SK-N-SH treated with all-trans-retinoic acid at 6 μM for 48 hours (cell line): ENCODE measurements around the gene AMPH.

Source experiments
- ATAC-seq: fragments of 200-7000 bp; cut with Tn5 transposase; 3 replicates; pipeline ENCODE4 v1.9.1; 2020; ENCODE audit warnings: mild to moderate bottlenecking, moderate library complexity
- ARNTL ChIP-seq: fragments of 450-650 bp; formaldehyde crosslinking; IDR thresholded peaks from 2 replicates; pipeline ENCODE4 v1.5.0; 2020; ENCODE audit warnings: low read depth, mild to moderate bottlenecking, moderate library complexity, borderline replicate concordance
- BACH2 ChIP-seq: fragments of 250-450 bp; sonication (Bioruptor Pico); IDR thresholded peaks from 2 replicates; pipeline ENCODE4 v1.9.0; 2021; ENCODE audit warnings: mild to moderate bottlenecking, borderline replicate concordance
- CREB5 ChIP-seq: fragments of 250-450 bp; sonication (Bioruptor Pico); IDR thresholded peaks from 2 replicates; pipeline ENCODE4 v1.5.1; 2020; ENCODE audit warnings: low read depth, mild to moderate bottlenecking, moderate library complexity
- CSDC2 ChIP-seq: fragments of 250-450 bp; sonication (Bioruptor Pico); IDR thresholded peaks from 2 replicates; pipeline ENCODE4 v1.5.0; 2020; ENCODE audit warnings: mild to moderate bottlenecking, moderate library complexity
- ESRRG ChIP-seq: fragments of 250-450 bp; sonication (Bioruptor Pico); IDR thresholded peaks from 2 replicates; pipeline ENCODE4 v1.6.1; 2021; ENCODE audit warnings: mild to moderate bottlenecking
- GLIS3 ChIP-seq: fragments of 250-450 bp; sonication (Bioruptor Pico); IDR thresholded peaks from 2 replicates; pipeline ENCODE4 v1.5.0; 2020; ENCODE audit warnings: mild to moderate bottlenecking, moderate library complexity
- ISL1 ChIP-seq: fragments of 250-450 bp; sonication (Bioruptor Pico); IDR thresholded peaks from 2 replicates; pipeline ENCODE4 v2.1.2; 2022; ENCODE audit warnings: mild to moderate bottlenecking, moderate library complexity
- OSR1 ChIP-seq: fragments of 250-450 bp; sonication (Bioruptor Pico); IDR thresholded peaks from 2 replicates; pipeline ENCODE4 v1.8.0; 2022; ENCODE audit warnings: moderate library complexity, mild to moderate bottlenecking, inconsistent platforms
- PPARA ChIP-seq: fragments of 250-450 bp; sonication (Bioruptor Pico); IDR thresholded peaks from 2 replicates; pipeline ENCODE4 v1.5.0; 2020; ENCODE audit warnings: mild to moderate bottlenecking, borderline replicate concordance
- RARB ChIP-seq: fragments of 250-450 bp; sonication (Bioruptor Pico); IDR thresholded peaks from 2 replicates; pipeline ENCODE4 v1.8.0; 2021; ENCODE audit warnings: mild to moderate bottlenecking, moderate library complexity
- TCF4 ChIP-seq: fragments of 250-450 bp; sonication (Bioruptor Pico); IDR thresholded peaks from 2 replicates; pipeline ENCODE4 v1.8.0; 2021; ENCODE audit warnings: mild to moderate bottlenecking, moderate library complexity, borderline replicate concordance
- TOX ChIP-seq: fragments of 250-450 bp; sonication (Bioruptor Pico); IDR thresholded peaks from 2 replicates; pipeline ENCODE4 v1.8.0; 2021; ENCODE audit warnings: mild to moderate bottlenecking, moderate library complexity, borderline replicate concordance
- ZC3H10 ChIP-seq: fragments of 250-450 bp; sonication (Bioruptor Pico); IDR thresholded peaks from 2 replicates; pipeline ENCODE4 v1.5.1; 2021; ENCODE audit warnings: mild to moderate bottlenecking, moderate library complexity
- ZFP3 ChIP-seq: fragments of 250-450 bp; sonication (Bioruptor Pico); IDR thresholded peaks from 2 replicates; pipeline ENCODE4 v1.5.0; 2020; ENCODE audit warnings: mild to moderate bottlenecking, moderate library complexity
- ZNF565 ChIP-seq: fragments of 450-650 bp; formaldehyde crosslinking; conservative IDR thresholded peaks from 2 replicates; pipeline ENCODE4 v1.5.0; 2020; ENCODE audit warnings: low read depth, mild to moderate bottlenecking, moderate library complexity
- ZNF70 ChIP-seq: fragments of 450-650 bp; formaldehyde crosslinking; IDR thresholded peaks from 2 replicates; pipeline ENCODE4 v1.5.0; 2020; ENCODE audit warnings: mild to moderate bottlenecking, moderate library complexity
- ZNF8 ChIP-seq: fragments of 450-650 bp; formaldehyde crosslinking; IDR thresholded peaks from 2 replicates; pipeline ENCODE4 v1.5.0; 2020; ENCODE audit warnings: mild to moderate bottlenecking, moderate library complexity
- TF ChIP-seq, protein P1 (sequence below): fragments of 250-450 bp; sonication (Bioruptor Pico); IDR thresholded peaks from 2 replicates; pipeline ENCODE4 v1.8.0; 2020; ENCODE audit warnings: mild to moderate bottlenecking, moderate library complexity, borderline replicate concordance
- TF ChIP-seq, protein P2 (sequence below): fragments of 250-450 bp; sonication (Bioruptor Pico); IDR thresholded peaks from 2 replicates; pipeline ENCODE4 v1.5.0; 2020; ENCODE audit warnings: mild to moderate bottlenecking, moderate library complexity
- TF ChIP-seq, protein P3 (sequence below): fragments of 250-450 bp; sonication (Bioruptor Pico); IDR thresholded peaks from 2 replicates; pipeline ENCODE4 v1.8.0; 2021; ENCODE audit warnings: low read depth, mild to moderate bottlenecking, moderate library complexity, borderline replicate concordance

AMPH gene

DNA sequence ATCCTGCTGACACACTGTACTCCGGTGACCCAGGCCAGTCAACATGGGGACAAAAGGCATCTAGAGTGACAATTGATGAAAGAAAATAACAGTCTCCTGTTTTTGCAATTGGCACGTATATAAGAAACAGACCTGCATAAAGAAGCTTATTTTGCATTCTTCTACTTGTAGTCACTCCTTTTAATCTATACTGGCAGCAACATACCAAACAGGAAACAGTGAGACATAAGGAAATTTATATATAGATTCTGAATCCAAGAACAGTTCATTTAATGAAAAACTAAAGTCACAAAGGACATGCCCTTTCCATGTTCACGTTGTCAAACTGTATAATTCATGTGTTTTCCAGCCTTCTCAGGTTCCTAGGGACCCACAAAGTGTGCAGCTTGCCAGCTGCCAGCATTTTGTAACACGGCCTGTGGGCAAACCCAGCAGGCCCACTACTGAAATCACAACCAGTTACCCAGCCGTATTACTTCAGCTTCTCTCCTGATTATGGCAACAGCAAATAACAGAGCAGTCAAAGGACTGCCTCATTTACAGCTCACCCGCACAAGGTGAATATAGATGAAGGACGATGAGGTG, 72.3 kb downstream of the AMPH start:
- no peak for ATAC-seq
- TF ChIP-seq ZNF565: no peak
- TF ChIP-seq, protein P1, sequence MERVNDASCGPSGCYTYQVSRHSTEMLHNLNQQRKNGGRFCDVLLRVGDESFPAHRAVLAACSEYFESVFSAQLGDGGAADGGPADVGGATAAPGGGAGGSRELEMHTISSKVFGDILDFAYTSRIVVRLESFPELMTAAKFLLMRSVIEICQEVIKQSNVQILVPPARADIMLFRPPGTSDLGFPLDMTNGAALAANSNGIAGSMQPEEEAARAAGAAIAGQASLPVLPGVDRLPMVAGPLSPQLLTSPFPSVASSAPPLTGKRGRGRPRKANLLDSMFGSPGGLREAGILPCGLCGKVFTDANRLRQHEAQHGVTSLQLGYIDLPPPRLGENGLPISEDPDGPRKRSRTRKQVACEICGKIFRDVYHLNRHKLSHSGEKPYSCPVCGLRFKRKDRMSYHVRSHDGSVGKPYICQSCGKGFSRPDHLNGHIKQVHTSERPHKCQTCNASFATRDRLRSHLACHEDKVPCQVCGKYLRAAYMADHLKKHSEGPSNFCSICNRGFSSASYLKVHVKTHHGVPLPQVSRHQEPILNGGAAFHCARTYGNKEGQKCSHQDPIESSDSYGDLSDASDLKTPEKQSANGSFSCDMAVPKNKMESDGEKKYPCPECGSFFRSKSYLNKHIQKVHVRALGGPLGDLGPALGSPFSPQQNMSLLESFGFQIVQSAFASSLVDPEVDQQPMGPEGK (CRISPR knock-in tag): no peak
- no peak for TF ChIP-seq ZNF70 (CRISPR knock-in tag)
- TF ChIP-seq TOX: no peak
- no peak for TF ChIP-seq ESRRG
- TF ChIP-seq ZNF8: no peak
- TF ChIP-seq, protein P2, sequence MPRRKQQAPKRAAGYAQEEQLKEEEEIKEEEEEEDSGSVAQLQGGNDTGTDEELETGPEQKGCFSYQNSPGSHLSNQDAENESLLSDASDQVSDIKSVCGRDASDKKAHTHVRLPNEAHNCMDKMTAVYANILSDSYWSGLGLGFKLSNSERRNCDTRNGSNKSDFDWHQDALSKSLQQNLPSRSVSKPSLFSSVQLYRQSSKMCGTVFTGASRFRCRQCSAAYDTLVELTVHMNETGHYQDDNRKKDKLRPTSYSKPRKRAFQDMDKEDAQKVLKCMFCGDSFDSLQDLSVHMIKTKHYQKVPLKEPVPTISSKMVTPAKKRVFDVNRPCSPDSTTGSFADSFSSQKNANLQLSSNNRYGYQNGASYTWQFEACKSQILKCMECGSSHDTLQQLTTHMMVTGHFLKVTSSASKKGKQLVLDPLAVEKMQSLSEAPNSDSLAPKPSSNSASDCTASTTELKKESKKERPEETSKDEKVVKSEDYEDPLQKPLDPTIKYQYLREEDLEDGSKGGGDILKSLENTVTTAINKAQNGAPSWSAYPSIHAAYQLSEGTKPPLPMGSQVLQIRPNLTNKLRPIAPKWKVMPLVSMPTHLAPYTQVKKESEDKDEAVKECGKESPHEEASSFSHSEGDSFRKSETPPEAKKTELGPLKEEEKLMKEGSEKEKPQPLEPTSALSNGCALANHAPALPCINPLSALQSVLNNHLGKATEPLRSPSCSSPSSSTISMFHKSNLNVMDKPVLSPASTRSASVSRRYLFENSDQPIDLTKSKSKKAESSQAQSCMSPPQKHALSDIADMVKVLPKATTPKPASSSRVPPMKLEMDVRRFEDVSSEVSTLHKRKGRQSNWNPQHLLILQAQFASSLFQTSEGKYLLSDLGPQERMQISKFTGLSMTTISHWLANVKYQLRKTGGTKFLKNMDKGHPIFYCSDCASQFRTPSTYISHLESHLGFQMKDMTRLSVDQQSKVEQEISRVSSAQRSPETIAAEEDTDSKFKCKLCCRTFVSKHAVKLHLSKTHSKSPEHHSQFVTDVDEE (CRISPR knock-in tag): no peak
- no peak for TF ChIP-seq GLIS3 (CRISPR knock-in tag)
- TF ChIP-seq BACH2 (CRISPR knock-in tag): no peak
- no peak for TF ChIP-seq CREB5 (CRISPR knock-in tag)

DNA sequence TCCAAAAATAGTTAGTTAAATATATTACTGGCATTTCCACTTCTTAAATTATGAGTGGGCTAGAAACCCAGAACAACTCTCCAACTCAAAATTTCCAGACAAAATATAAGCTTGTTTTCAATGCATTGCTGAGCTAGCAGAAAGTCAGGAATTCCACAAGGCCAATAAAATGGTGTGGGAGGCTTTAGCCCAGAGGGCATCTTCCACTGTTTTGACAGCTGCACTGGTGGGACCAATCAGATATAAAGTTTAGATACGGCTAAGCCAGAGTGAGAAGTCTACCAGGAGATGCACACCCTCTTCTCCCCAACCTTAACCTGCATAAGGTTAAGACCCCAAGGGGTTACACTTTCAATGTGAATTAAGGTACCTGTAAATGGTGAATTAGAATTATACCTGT, 76.6 kb downstream of the AMPH start:
- no peak for ATAC-seq
- no peak for TF ChIP-seq RARB (CRISPR knock-in tag)
- TF ChIP-seq ZNF565: no peak
- TF ChIP-seq TCF4 (CRISPR knock-in tag): no peak
- TF ChIP-seq ESRRG: no peak
- no peak for TF ChIP-seq GLIS3 (CRISPR knock-in tag)
- no peak for TF ChIP-seq ARNTL
- TF ChIP-seq ZNF8: no peak
- no peak for TF ChIP-seq BACH2 (CRISPR knock-in tag)
- TF ChIP-seq, all 23 proteins: peak for 0

DNA sequence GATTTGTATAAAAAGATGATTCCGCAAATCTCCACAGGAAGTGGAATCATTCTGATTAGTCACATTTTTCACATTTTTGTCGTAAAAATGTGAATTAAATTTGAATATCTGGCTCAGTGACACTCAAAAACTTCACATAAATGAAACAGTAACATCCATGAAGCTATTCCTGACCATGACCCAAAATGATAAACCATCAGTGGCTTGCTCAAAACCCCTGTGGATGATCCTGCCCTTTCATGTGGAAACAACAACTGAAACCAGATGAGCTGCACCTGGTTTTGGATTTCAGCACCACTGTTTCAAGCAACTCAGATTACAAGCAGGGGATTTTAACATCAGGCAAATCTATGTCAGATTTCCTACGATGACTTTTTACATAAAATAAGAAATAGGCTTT, 80.3 kb downstream of the AMPH start:
- TF ChIP-seq ESRRG (no peak), ZC3H10 (CRISPR knock-in tag) (no peak), RARB (CRISPR knock-in tag) (no peak), BACH2 (CRISPR knock-in tag) (no peak), CREB5 (CRISPR knock-in tag) (no peak), OSR1 (no peak), CSDC2 (no peak), PPARA (CRISPR knock-in tag) (no peak)
- TF ChIP-seq, protein P3, sequence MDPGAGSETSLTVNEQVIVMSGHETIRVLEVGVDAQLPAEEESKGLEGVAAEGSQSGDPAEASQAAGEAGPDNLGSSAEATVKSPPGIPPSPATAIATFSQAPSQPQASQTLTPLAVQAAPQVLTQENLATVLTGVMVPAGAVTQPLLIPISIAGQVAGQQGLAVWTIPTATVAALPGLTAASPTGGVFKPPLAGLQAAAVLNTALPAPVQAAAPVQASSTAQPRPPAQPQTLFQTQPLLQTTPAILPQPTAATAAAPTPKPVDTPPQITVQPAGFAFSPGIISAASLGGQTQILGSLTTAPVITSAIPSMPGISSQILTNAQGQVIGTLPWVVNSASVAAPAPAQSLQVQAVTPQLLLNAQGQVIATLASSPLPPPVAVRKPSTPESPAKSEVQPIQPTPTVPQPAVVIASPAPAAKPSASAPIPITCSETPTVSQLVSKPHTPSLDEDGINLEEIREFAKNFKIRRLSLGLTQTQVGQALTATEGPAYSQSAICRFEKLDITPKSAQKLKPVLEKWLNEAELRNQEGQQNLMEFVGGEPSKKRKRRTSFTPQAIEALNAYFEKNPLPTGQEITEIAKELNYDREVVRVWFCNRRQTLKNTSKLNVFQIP (CRISPR knock-in tag): no peak
- no peak for ATAC-seq

DNA sequence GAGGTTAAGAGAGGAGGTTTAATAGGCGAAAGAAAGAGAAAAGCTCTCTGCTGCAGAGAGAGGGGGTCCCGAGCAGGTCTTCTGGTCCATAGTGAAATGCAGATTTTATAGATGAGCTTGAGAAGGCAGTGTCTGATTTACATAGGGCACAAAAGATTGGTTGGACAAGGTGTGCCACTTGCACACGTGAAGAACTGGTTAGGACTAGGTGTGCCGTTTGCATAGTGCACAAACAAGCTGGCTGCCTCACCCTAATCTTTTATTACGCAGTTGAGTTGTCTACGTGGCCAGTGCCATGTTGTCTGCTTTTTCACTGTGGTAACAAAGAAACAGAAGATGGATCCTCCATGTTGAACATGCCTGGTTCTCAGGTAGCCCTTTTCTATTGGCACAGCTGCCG, 82.6 kb downstream of the AMPH start:
- no peak for ATAC-seq
- TF ChIP-seq, protein P3 (CRISPR knock-in tag): no peak
- no peak for TF ChIP-seq CSDC2
- TF ChIP-seq CREB5 (CRISPR knock-in tag): no peak
- no peak for TF ChIP-seq ARNTL
- TF ChIP-seq ZNF8: no peak
- no peak for TF ChIP-seq ZFP3
- TF ChIP-seq ZC3H10 (CRISPR knock-in tag): no peak
- TF ChIP-seq ISL1 (CRISPR knock-in tag): no peak
- no peak for TF ChIP-seq ZNF70 (CRISPR knock-in tag)
- TF ChIP-seq TCF4 (CRISPR knock-in tag): no peak
- TF ChIP-seq TOX: no peak
- TF ChIP-seq RARB (CRISPR knock-in tag): no peak
